Nephron progenitor cell (in vitro differentiated cells): Measurements from ENCODE around the gene GRAP2.
"Not testable (repeated sequence)": the region's sequence is repeated elsewhere in the genome, so short reads cannot be mapped to it uniquely, and the experiment has no call there.

Experiments used
- DNase-seq: peaks from one replicate; pipeline ENCODE4 v3.0.0; 2021
- H3K27ac Mint-ChIP-seq: 2 replicates; pipeline ENCODE4 v1.8.0; 2021; ENCODE audit warnings: mild to moderate bottlenecking, moderate library complexity, mixed read lengths
- H3K27me3 Mint-ChIP-seq: 2 replicates; pipeline ENCODE4 v1.8.0; 2021; ENCODE audit warnings: mild to moderate bottlenecking, low read depth, mixed read lengths; ENCODE audit not compliant: poor library complexity
- H3K36me3 Mint-ChIP-seq: 2 replicates; pipeline ENCODE4 v1.8.0; 2021; ENCODE audit warnings: low read depth, mixed read lengths
- H3K4me1 Mint-ChIP-seq: 2 replicates; pipeline ENCODE4 v1.8.0; 2021; ENCODE audit warnings: mixed read lengths
- H3K4me3 Mint-ChIP-seq: 2 replicates; pipeline ENCODE4 v1.8.0; 2021; ENCODE audit warnings: mild to moderate bottlenecking, moderate library complexity, mixed read lengths
- H3K9me3 Mint-ChIP-seq: 2 replicates; pipeline ENCODE4 v1.8.0; 2021; ENCODE audit warnings: mild to moderate bottlenecking, moderate library complexity, mixed read lengths
- TF ChIP-seq, protein P1 (sequence below): fragments of 200-600 bp; sonication (generic); IDR thresholded peaks from 2 replicates; pipeline ENCODE4 v1.5.0; 2021; ENCODE audit warnings: antibody characterized with exemption

Gene GRAP2

DNA sequence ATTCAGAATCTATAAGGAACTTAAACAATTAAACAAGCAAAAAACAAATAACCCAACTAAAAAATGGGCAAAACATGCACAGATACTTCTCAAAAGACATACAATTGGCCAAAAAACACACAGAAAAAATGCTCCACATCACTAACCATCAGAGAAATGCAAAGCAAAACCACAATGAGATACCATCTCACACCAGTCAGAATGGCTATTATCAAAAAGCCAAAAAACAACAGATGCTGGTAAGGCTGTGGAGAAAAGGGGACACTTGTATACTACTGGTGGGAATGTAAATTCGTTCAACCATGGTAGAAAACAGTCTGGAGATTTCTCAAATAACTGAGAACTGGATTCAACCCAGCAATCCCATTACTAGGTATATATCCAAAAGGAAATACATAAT lies 32.1 kb upstream of the GRAP2 start:
- H3K9me3 Mint-ChIP-seq = no peaks in the 10 kb centered on the region
- DNase-seq = no peak
- H3K36me3 Mint-ChIP-seq = no peaks in the 10 kb centered on the region
- no peaks in the 10 kb centered on the region for H3K4me1 Mint-ChIP-seq
- H3K27me3 Mint-ChIP-seq = no peaks in the 10 kb centered on the region
- TF ChIP-seq, protein P1, sequence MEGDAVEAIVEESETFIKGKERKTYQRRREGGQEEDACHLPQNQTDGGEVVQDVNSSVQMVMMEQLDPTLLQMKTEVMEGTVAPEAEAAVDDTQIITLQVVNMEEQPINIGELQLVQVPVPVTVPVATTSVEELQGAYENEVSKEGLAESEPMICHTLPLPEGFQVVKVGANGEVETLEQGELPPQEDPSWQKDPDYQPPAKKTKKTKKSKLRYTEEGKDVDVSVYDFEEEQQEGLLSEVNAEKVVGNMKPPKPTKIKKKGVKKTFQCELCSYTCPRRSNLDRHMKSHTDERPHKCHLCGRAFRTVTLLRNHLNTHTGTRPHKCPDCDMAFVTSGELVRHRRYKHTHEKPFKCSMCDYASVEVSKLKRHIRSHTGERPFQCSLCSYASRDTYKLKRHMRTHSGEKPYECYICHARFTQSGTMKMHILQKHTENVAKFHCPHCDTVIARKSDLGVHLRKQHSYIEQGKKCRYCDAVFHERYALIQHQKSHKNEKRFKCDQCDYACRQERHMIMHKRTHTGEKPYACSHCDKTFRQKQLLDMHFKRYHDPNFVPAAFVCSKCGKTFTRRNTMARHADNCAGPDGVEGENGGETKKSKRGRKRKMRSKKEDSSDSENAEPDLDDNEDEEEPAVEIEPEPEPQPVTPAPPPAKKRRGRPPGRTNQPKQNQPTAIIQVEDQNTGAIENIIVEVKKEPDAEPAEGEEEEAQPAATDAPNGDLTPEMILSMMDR = no peak
- H3K4me3 Mint-ChIP-seq = no peak overlapping the region
- no peak overlapping the region for H3K27ac Mint-ChIP-seq

DNA sequence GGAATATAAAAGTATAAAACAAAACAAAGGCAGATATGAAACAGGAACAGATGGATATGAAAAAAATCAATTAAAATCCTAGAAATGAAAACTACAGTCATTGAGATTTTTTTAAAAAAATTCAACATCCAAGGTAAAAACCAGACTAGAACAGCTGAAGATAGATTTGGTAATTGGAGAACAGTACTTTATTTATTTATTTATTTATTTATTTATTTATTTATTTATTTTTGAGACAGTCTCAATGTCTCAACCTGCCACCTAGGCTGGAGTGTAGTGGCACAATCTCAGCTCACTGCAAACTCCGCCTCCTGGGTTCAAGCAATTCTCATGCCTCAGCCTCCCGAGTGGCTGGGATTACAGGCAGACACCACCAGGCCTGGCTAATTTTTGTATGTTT lies 31.1 kb upstream of the GRAP2 start:
- H3K27me3 Mint-ChIP-seq, H3K4me1 Mint-ChIP-seq, H3K36me3 Mint-ChIP-seq, H3K27ac Mint-ChIP-seq, H3K4me3 Mint-ChIP-seq, DNase-seq, H3K9me3 Mint-ChIP-seq: not testable (repeated sequence)

- H3K36me3 Mint-ChIP-seq = no peaks in the 10 kb centered on the region
- H3K4me3 Mint-ChIP-seq = no peak overlapping the region
- H3K27me3 Mint-ChIP-seq = no peaks in the 10 kb centered on the region
- TF ChIP-seq, protein P1 = no peak
- DNase-seq = no peak
- no peaks in the 10 kb centered on the region for H3K9me3 Mint-ChIP-seq
- H3K4me1 Mint-ChIP-seq = no peaks in the 10 kb centered on the region
- H3K27ac Mint-ChIP-seq = no peak overlapping the region
These were observed 29.7 kb upstream of the GRAP2 start for GRCh38 chr22:39871008-39871798.

DNA sequence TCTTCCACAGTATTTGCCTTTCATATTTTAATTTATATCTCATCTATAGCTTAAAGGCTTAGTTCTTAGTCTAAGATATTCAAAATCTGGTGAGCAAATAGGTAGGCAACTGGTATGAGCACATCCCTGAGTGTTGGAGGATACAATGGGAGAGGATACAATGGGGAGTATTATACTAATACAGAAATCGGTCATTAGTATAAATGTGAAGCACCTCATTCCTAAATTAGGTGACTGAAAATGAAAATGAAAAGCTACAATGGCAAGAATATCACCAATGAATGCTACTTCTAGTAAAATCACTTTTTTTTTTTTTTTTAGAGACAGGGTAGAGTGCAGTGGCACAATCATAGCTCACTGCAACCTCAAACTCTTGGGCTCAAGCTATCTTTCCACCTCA lies 28.3 kb upstream of the GRAP2 start:
- H3K4me1 Mint-ChIP-seq = no peaks in the 10 kb centered on the region

GRCh38 chr22:39873965-39874364 lies 26.9 kb upstream of the GRAP2 start:
- Mint-ChIP-seq H3K27me3 (peaks cover 1% of the 10 kb centered on the region), H3K36me3 (no peaks in the 10 kb centered on the region), H3K4me1 (no peaks in the 10 kb centered on the region)

More for the DNA sequence above, 28.3 kb upstream of the GRAP2 start:
- no peak overlapping the region for H3K27ac Mint-ChIP-seq
- no peaks in the 10 kb centered on the region for H3K27me3 Mint-ChIP-seq
- DNase-seq = no peak
- H3K4me3 Mint-ChIP-seq = no peak overlapping the region
- H3K9me3 Mint-ChIP-seq = no peaks in the 10 kb centered on the region
- no peaks in the 10 kb centered on the region for H3K36me3 Mint-ChIP-seq
- TF ChIP-seq, protein P1 = no peak

DNA sequence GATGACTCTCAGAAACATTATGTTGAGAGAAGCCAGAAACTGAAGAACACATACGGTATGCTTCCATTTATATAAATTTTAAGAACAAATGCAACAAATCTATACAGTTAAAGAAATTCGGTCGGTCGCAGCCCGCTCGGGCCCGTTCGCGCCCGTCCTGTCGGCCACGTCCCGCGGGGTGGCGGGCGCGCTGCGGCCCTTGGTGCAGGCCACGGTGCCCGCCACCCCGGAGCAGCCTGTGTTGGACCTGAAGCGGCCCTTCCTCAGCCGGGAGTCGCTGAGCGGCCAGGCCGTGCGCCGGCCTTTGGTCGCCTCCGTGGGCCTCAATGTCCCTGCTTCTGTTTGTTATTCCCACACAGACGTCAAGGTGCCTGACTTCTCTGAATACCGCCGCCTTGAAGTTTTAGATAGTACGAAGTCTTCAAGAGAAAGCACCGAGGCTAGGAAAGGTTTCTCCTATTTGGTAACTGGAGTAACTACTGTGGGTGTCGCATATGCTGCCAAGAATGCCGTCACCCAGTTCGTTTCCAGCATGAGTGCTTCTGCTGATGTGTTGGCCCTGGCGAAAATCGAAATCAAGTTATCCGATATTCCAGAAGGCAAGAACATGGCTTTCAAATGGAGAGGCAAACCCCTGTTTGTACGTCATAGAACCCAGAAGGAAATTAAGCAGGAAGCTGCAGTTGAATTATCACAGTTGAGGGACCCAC lies 25.6 kb upstream of the GRAP2 start:
- not testable (repeated sequence) for H3K9me3 Mint-ChIP-seq, H3K36me3 Mint-ChIP-seq, DNase-seq, H3K27ac Mint-ChIP-seq, H3K4me1 Mint-ChIP-seq, H3K27me3 Mint-ChIP-seq, H3K4me3 Mint-ChIP-seq

More at GRCh38 chr22:39873965-39874364, 26.9 kb upstream of the GRAP2 start:
- DNase-seq = no peak
- Mint-ChIP-seq H3K27ac (no peak overlapping the region), H3K9me3 (no peaks in the 10 kb centered on the region), H3K4me3 (no peak overlapping the region)
- TF ChIP-seq, protein P1 = no peak
